Astrocyte (in vitro differentiated cells and primary cell): ENCODE data around the gene C1orf116. TPM values are rescaled to one million over a fixed set of nuclear protein-coding genes. Genes with fewer than 3 reads are reported as not detected.

Source experiments
- DNase-seq: peaks from one replicate; pipeline ENCODE4 v3.0.0-alpha.2; 2010; ENCODE audit warnings: low read depth
- FAIRE-seq: peaks from 2 replicates; lab custom pipeline; 2011; peaks lifted over from hg19 to GRCh38; lab: Jason Lieb, UNC
- H2AFZ ChIP-seq: 2 replicates; pipeline ENCODE4 v1.6.0; 2012; ENCODE audit warnings: low read depth, low read length, inconsistent platforms
- H3K27ac ChIP-seq: 2 replicates; pipeline ENCODE4 v1.5.1; 2011; ENCODE audit warnings: low read depth, low read length, inconsistent platforms
- H3K27me3 ChIP-seq: 2 replicates; pipeline ENCODE4 v1.6.0; 2011; ENCODE audit warnings: low read length, inconsistent platforms; ENCODE audit not compliant: insufficient read depth
- H3K36me3 ChIP-seq: 2 replicates; pipeline ENCODE4 v1.5.1; 2011; ENCODE audit warnings: low read length, inconsistent platforms; ENCODE audit not compliant: insufficient read depth
- H3K4me1 ChIP-seq: 2 replicates; pipeline ENCODE4 v1.5.1; 2011; ENCODE audit warnings: low read length, inconsistent platforms; ENCODE audit not compliant: insufficient read depth
- H3K4me2 ChIP-seq: 2 replicates; pipeline ENCODE4 v1.6.0; 2012; ENCODE audit warnings: low read length, inconsistent platforms
- H3K4me3 ChIP-seq: 2 replicates; pipeline ENCODE4 v1.5.1; 2011; ENCODE audit warnings: low read depth, mild to moderate bottlenecking, low read length, inconsistent platforms; ENCODE audit not compliant: insufficient read depth
- H3K79me2 ChIP-seq: 2 replicates; pipeline ENCODE4 v1.6.0; 2012; ENCODE audit warnings: mild to moderate bottlenecking, low read length, inconsistent platforms; ENCODE audit not compliant: insufficient read depth
- H3K9ac ChIP-seq: 2 replicates; pipeline ENCODE4 v1.6.0; 2012; ENCODE audit warnings: mild to moderate bottlenecking, low read length, inconsistent platforms
- H3K9me3 ChIP-seq: 2 replicates; pipeline ENCODE4 v1.5.1; 2012; ENCODE audit warnings: low read depth, mild to moderate bottlenecking, low read length, inconsistent platforms; ENCODE audit not compliant: insufficient read depth
- H4K20me1 ChIP-seq: 2 replicates; pipeline ENCODE4 v1.6.0; 2012; ENCODE audit warnings: low read length, inconsistent platforms; ENCODE audit not compliant: insufficient read depth
- H3K27ac Mint-ChIP-seq: one replicate; pipeline ENCODE4 v1.8.0; 2021; ENCODE audit warnings: mild to moderate bottlenecking, mixed read lengths; ENCODE audit not compliant: unreplicated experiment
- H3K27me3 Mint-ChIP-seq: one replicate; pipeline ENCODE4 v1.8.0; 2021; ENCODE audit warnings: low read depth, mixed read lengths; ENCODE audit not compliant: unreplicated experiment
- H3K36me3 Mint-ChIP-seq: one replicate; pipeline ENCODE4 v1.8.0; 2021; ENCODE audit warnings: low read depth, mixed read lengths; ENCODE audit not compliant: unreplicated experiment
- H3K4me1 Mint-ChIP-seq: one replicate; pipeline ENCODE4 v1.8.0; 2021; ENCODE audit warnings: low read depth, mixed read lengths; ENCODE audit not compliant: unreplicated experiment
- H3K4me3 Mint-ChIP-seq: one replicate; pipeline ENCODE4 v1.8.0; 2021; ENCODE audit warnings: mild to moderate bottlenecking, moderate library complexity, mixed read lengths; ENCODE audit not compliant: unreplicated experiment
- H3K9me3 Mint-ChIP-seq: one replicate; pipeline ENCODE4 v1.8.0; 2021; ENCODE audit warnings: mild to moderate bottlenecking, mixed read lengths; ENCODE audit not compliant: unreplicated experiment
- CTCF ChIP-seq: IDR thresholded peaks from 2 replicates; pipeline ENCODE4 v1.5.1; 2011; ENCODE audit warnings: low read depth, mild to moderate bottlenecking, inconsistent platforms, low read length, moderate library complexity; ENCODE audit not compliant: insufficient read depth
- EZH2 ChIP-seq: IDR thresholded peaks from 2 replicates; pipeline ENCODE4 v1.6.1; 2012; ENCODE audit warnings: mild to moderate bottlenecking, low read length, inconsistent platforms; ENCODE audit not compliant: insufficient read depth
- total RNA-seq: library from RNA; stranded (reverse); gene quantifications from 2 replicates; pipeline ENCODE4 v1.2.1, GENCODE V29; 2021

Gene C1orf116
- total RNA-seq, 1 donor from 2014 or later = 0.86 TPM

GRCh38 chr1:207035877-207036551 is 3.5 kb upstream of the C1orf116 start:
- no peak for DNase-seq
- Mint-ChIP-seq H3K27me3 (no peaks in the 10 kb centered on the region), H3K36me3 (no peaks in the 10 kb centered on the region), H3K27ac (no peak overlapping the region), H3K4me3 (no peak overlapping the region), H3K9me3 (no peaks in the 10 kb centered on the region), H3K4me1 (peaks cover 16% of the 10 kb centered on the region)
- TF ChIP-seq CTCF (no peak), EZH2 (no peak)
- H3K27me3 ChIP-seq = no peaks in the 10 kb centered on the region
- FAIRE-seq = no peak
- no peak overlapping the region for H2AFZ ChIP-seq
- no peaks in the 10 kb centered on the region for H3K36me3 ChIP-seq
- no peaks in the 10 kb centered on the region for H3K79me2 ChIP-seq
- H3K9ac ChIP-seq = no peak overlapping the region
- no peaks in the 10 kb centered on the region for H4K20me1 ChIP-seq
- no peak overlapping the region for H3K27ac ChIP-seq
- no peak overlapping the region for H3K4me3 ChIP-seq
- H3K4me2 ChIP-seq = no peak overlapping the region
- H3K9me3 ChIP-seq = no peaks in the 10 kb centered on the region
- H3K4me1 ChIP-seq = peaks cover 6% of the 10 kb centered on the region

- Mint-ChIP-seq H3K4me3 (no peak overlapping the region), H3K4me1 (peaks cover 10% of the 10 kb centered on the region), H3K27me3 (no peaks in the 10 kb centered on the region), H3K27ac (peak overlapping the region; percentile 35), H3K36me3 (no peaks in the 10 kb centered on the region), H3K9me3 (no peaks in the 10 kb centered on the region)
- FAIRE-seq = no peak
- peaks cover 6% of the 10 kb centered on the region for H3K4me1 ChIP-seq
- no peaks in the 10 kb centered on the region for H3K27me3 ChIP-seq
- no peaks in the 10 kb centered on the region for H3K36me3 ChIP-seq
- no peak overlapping the region for H3K4me2 ChIP-seq
- H3K79me2 ChIP-seq = no peaks in the 10 kb centered on the region
- DNase-seq = peak; percentile 74
- no peaks in the 10 kb centered on the region for H4K20me1 ChIP-seq
- H2AFZ ChIP-seq = no peak overlapping the region
- H3K9me3 ChIP-seq = no peaks in the 10 kb centered on the region
- no peak overlapping the region for H3K9ac ChIP-seq
- no peak for TF ChIP-seq CTCF
- TF ChIP-seq EZH2 = no peak
- H3K27ac ChIP-seq = no peak overlapping the region
- no peak overlapping the region for H3K4me3 ChIP-seq
Observed at GRCh38 chr1:207034998-207035397, 2.4 kb upstream of the C1orf116 start.

GRCh38 chr1:207034208-207034607 is 1.7 kb upstream of the C1orf116 start:
- FAIRE-seq (no peak), DNase-seq (no peak)
- H3K27ac Mint-ChIP-seq = no peak overlapping the region
- Histone ChIP-seq H3K9ac (no peak overlapping the region), H3K4me1 (peaks cover 6% of the 10 kb centered on the region), H3K4me2 (no peak overlapping the region), H3K36me3 (no peaks in the 10 kb centered on the region), H3K9me3 (no peaks in the 10 kb centered on the region), H3K4me3 (no peak overlapping the region), H3K27me3 (no peaks in the 10 kb centered on the region), H2AFZ (no peak overlapping the region), H4K20me1 (no peaks in the 10 kb centered on the region), H3K79me2 (no peaks in the 10 kb centered on the region), H3K27ac (no peak overlapping the region)
- H3K27me3 Mint-ChIP-seq = no peaks in the 10 kb centered on the region
- TF ChIP-seq CTCF (no peak), EZH2 (no peak)
- H3K4me3 Mint-ChIP-seq = no peak overlapping the region
- no peaks in the 10 kb centered on the region for H3K36me3 Mint-ChIP-seq
- no peaks in the 10 kb centered on the region for H3K9me3 Mint-ChIP-seq
- peaks cover 4% of the 10 kb centered on the region for H3K4me1 Mint-ChIP-seq
